HG03521 (cell line): ENCODE data around the gene GALNS.

Source experiments
- ATAC-seq: cut with Tn5 transposase; IDR thresholded peaks from one replicate; pipeline ENCODE4 v1.9.1; 2021; ENCODE audit warnings: mild to moderate bottlenecking, moderate library complexity; ENCODE audit not compliant: unreplicated experiment

The GALNS gene

DNA sequence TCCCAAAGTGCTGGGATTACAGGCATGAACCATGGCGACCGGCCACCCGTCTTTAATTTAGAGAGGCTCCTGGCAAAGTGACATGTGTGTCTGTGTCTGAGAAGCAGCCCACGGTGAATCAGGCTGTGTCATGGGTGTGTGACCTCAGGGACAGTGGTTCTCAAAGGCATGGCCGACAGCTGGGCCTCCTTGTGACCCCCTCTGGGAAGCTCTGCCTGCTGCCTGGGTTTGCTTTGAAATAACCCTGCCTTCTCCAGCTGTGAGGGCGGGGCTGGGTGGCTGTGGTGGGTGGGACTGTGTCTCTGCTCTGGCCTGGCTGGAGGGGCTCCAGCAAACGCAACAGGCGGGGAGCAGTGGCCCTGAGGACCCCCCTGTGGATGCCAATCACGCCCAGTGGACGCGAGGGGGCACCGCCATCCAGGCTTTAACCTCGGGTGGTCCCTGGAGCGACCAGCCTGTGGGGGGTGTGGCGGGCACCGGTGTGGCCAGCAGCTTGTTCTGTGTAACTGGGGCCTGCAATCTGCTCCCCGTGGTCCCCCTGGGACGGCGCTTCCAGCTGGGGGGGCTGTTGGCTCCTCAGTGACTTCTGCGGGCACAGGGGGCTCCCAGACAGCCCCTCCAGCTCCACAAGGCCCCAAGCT, 36.2 kb downstream of the GALNS start:
- no peak for ATAC-seq

DNA sequence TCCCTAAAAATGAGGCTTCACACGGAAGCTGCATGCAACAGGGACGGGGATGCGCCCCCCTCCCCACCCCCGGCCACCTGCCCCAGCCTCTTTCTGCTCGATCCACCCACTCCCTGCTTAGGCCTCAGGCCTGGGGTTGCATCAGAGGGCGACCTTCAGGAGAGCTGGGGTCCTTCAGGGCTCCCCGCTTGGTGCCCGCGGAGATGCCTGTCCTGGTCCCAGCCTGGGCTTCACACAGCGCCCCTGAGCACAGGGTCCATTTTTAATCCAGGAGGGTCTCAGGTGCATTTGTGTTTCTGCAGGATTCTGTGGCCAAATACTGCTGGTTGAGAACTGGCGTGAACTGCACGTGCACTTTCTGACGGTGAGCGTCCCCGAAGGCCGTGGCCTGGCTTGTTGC, 37.6 kb downstream of the GALNS start:
- no peak for ATAC-seq

GRCh38 chr16:88818575-88818874, 38.2 kb downstream of the GALNS start:
- no peak for ATAC-seq

- no peak for ATAC-seq
Measured at GRCh38 chr16:88817785-88818574, 38.8 kb downstream of the GALNS start.

DNA sequence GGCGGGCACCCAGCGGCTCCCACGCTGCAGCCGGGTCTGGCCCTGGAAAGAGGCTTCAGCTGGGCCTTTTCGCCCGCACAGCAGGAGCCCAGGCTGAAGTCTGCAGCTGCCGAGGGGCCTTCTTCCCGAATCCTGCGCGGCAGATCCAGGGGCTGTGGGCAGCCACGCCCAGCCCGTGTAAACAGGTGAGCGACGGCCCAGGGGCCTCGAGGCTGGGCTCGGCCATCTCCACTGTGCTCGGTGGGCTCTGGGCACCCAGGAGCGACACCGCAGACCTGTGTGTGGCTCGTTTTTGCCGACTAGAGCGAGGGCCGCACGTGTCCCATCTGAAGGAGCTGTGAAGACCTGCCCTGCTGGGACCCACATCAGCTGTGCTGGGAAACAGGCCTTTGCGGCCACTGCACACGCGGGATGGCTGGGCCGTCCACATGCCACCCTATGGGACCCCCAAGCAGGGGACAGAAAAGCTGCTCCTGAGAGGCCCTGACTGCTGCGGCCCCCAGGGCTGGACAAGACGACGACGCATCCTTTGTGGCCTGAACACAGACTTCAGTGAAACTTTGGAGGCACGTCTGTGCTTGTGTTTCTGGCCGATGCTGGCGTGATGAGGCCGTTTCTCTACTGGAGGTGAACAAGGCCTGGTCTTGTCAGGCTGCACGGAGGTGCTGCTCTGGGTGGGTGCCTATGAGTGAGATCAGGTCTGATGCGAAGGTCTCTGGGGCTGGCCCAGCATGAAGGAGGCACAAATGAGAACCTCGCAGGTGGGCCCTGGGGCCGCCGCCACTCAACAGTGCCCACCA, 39.8 kb downstream of the GALNS start:
- no peak for ATAC-seq

- ATAC-seq: no peak
Measured at GRCh38 chr16:88815901-88816589, 40.7 kb downstream of the GALNS start.

GRCh38 chr16:88815227-88815626, 41.5 kb downstream of the GALNS start:
- no peak for ATAC-seq

DNA sequence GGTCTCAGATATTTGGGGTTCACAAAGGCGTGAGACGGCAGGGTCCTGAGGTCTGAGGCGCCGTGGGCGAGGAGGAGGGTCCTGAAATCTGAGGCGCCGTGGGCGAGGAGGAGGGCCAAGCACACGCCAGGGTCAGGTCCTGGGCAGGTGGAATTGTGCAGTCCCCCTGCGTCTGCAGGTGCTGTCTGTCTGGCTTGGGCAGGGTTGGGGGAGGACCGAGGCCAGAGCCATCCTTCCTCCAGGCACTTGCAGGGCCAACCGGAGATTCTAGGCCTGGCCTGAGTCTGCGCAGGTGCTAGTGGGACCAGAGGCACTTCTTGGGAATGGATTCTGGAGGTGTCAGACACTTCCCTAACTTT, 42.6 kb downstream of the GALNS start:
- ATAC-seq: no peak

- no peak for ATAC-seq
Measured at GRCh38 chr16:88813269-88814143, 43.2 kb downstream of the GALNS start.

- no peak for ATAC-seq
Measured at GRCh38 chr16:88812513-88813268, 44.1 kb downstream of the GALNS start.

DNA sequence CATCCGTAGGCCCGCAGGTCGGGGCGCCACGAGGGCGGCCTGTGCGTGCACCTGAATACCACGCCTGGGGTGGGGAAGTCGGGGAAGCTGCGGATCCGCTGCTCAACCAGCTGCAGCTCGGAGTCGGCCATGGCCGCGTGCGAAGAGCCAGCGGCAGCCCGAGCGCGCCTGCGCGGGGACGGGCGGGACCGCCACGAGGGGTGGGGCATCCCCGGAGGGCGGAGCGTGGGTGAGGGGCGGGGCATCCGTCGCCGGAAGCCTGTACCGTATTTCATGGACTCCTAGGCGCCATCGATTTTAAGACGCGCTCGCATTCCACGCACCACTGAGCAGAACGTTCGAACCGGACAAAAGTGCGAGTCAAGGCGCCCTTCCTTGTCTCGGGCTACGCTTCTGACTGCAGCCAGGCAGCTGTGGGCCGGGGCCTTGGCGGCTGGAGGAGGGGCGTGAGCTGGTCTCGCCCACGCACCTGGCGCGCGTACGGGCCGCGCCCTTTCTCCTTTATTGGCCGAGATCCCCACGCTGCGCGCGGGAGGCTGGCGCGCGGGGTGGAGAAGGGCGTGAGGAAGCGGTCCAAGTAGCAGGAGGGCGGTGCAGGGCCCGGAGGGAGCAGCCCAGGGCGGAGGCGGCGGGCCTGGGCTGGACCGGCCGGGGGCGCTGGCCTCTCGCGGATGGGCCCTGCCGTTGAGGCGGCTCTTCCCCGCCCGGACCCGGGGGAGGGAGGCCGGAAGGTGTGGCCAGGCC, 44.8 kb downstream of the GALNS start, which contains the start of gene APRT:
Gene APRT (minus strand): TSS at position 160 of the 744 bp plus-strand sequence. CDS start 29 bp downstream, at position 131.
- ATAC-seq: peak; percentile 77

DNA sequence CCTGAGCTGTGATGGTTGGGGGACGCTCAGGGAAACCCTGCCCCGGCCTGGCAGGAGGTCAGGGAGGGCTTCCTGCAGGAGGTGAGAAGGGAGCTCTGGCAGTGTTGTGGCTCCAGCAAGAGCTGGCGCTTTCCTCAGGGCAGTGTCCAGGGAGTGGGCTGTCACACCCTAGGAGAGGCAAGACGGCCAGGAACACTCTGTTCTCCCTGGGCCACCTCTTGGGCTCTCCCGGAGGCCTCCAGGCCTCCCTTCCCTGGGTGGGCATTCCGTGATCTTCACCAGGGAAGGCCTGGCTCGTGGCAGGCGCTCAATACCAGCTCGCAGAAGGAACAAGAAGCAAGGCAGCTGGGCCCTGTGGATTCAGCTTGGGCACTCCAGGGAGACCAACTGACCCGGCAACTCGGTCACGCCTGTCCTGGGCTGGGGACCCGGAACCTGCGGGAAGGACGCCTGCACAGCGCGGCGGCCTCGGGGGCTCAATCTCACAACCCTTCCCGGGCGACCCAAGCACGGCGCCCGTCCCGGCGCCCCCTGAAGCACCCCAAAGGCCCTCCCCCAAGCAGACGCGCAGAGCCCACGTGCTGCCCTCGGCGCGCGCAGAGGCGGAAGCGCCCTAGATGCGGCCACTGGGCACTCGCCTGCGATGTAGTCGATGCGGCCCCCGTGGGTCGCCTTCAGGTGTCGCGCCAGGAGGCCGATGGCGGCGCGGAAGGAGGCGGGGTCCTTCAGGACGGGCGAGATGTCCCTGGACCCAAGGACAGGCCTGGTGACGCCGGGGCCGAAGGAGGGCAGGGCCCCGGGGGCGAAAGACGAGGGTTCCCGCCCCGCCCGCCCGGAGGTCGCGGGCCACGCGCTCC, 45.6 kb downstream of the GALNS start:
- ATAC-seq: peak; percentile 47

GRCh38 chr16:88810166-88810911, 46.4 kb downstream of the GALNS start:
- ATAC-seq: no peak

DNA sequence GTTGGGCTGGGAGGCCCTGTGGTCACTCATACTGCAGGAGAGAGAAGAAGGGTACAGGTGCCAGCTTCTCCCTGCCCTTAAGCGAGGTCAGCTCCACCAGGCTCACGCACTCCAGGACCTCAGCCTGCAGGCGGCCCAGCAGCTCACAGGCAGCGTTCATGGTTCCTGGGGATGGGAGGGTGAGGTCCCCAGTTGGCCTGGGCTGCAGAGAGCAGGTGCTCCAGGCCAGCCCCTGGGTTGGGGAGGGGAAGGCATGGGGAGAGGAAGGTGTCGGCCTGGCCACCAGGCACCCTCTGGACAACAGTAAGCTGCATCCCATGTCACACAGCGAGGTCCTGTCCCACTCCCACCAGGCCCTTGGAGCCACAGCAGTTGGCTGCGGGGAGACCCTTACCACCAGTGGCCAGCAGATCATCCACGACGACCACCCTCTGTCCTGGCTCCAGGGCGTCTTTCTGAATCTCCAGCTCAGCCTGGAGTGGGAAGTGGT, 47.0 kb downstream of the GALNS start:
- ATAC-seq: no peak

GRCh38 chr16:88809068-88809675, 47.6 kb downstream of the GALNS start:
- ATAC-seq: no peak

GRCh38 chr16:88807626-88808453, 48.9 kb downstream of the GALNS start:
- ATAC-seq: no peak
